Measurements from ENCODE around the gene GPR31.

GRCh38 chr6:167118006-167118405, 39.8 kb downstream of the GPR31 start:
- TF ChIP-seq CTCF (IDR thresholded peaks at IDR 0.05) (no peak), POLR2A (IDR thresholded peaks at IDR 0.05) (no peak)
